Kidney epithelial cell (primary cell): ENCODE measurements around the gene HJV. TPM values are rescaled to one million over a fixed set of nuclear protein-coding genes. Genes with fewer than 3 reads are reported as not detected.

Experiments used
- DNase-seq: peaks from one replicate; pipeline ENCODE4 v3.0.0-alpha.2; 2010; ENCODE audit warnings: low read depth
- H3K27me3 ChIP-seq: 2 replicates; pipeline ENCODE4 v1.6.0; 2011; ENCODE audit warnings: low read length; ENCODE audit not compliant: control insufficient read depth, insufficient read depth
- H3K36me3 ChIP-seq: 2 replicates; pipeline ENCODE4 v1.5.1; 2011; ENCODE audit warnings: low read length; ENCODE audit not compliant: control insufficient read depth, insufficient read depth
- H3K4me3 ChIP-seq: 2 replicates; pipeline ENCODE4 v1.5.1; 2011; ENCODE audit warnings: low read depth, mild to moderate bottlenecking, control low read depth, low read length
- total RNA-seq: library from RNA; depleted of rRNA; stranded (reverse); fragments of >200 nt; gene quantifications from 2 replicates; pipeline ENCODE4 v1.2.3, GENCODE V29; 2015
- TF ChIP-seq, protein P1 (sequence below): IDR thresholded peaks from 2 replicates; pipeline ENCODE4 v1.5.1; 2011; ENCODE audit warnings: mild to moderate bottlenecking, moderate library complexity, low read length, control low read depth, inconsistent platforms; ENCODE audit not compliant: insufficient read depth, poor library complexity, severe bottlenecking

Gene HJV
- total RNA-seq, 1 donor from 2014 or later: not detected

DNA sequence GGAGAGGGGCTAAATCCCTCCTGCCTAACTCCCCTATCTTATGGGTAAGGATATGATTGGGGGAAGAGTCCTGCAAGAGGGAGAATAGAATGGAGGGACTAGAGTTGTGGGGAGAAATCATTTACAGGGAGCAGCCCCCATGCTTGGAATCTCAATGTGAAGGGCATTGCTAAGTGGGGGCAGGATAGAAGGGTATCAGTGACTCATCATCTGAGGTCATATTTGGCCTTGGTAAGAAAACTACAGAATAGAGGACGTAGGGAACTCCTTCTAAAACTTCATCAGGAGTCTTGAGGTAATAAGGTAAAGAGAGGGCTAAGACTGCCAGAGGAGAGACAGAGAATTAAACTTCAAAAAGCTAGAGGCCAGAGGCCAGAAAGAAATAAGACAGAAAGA lies 487 bp downstream of the HJV start:
- no peak overlapping the region for H3K4me3 ChIP-seq
- DNase-seq: no peak
- H3K27me3 ChIP-seq: peaks cover 33% of the 10 kb centered on the region
- TF ChIP-seq, protein P1, sequence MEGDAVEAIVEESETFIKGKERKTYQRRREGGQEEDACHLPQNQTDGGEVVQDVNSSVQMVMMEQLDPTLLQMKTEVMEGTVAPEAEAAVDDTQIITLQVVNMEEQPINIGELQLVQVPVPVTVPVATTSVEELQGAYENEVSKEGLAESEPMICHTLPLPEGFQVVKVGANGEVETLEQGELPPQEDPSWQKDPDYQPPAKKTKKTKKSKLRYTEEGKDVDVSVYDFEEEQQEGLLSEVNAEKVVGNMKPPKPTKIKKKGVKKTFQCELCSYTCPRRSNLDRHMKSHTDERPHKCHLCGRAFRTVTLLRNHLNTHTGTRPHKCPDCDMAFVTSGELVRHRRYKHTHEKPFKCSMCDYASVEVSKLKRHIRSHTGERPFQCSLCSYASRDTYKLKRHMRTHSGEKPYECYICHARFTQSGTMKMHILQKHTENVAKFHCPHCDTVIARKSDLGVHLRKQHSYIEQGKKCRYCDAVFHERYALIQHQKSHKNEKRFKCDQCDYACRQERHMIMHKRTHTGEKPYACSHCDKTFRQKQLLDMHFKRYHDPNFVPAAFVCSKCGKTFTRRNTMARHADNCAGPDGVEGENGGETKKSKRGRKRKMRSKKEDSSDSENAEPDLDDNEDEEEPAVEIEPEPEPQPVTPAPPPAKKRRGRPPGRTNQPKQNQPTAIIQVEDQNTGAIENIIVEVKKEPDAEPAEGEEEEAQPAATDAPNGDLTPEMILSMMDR: no peak
- H3K36me3 ChIP-seq: no peaks in the 10 kb centered on the region

DNA sequence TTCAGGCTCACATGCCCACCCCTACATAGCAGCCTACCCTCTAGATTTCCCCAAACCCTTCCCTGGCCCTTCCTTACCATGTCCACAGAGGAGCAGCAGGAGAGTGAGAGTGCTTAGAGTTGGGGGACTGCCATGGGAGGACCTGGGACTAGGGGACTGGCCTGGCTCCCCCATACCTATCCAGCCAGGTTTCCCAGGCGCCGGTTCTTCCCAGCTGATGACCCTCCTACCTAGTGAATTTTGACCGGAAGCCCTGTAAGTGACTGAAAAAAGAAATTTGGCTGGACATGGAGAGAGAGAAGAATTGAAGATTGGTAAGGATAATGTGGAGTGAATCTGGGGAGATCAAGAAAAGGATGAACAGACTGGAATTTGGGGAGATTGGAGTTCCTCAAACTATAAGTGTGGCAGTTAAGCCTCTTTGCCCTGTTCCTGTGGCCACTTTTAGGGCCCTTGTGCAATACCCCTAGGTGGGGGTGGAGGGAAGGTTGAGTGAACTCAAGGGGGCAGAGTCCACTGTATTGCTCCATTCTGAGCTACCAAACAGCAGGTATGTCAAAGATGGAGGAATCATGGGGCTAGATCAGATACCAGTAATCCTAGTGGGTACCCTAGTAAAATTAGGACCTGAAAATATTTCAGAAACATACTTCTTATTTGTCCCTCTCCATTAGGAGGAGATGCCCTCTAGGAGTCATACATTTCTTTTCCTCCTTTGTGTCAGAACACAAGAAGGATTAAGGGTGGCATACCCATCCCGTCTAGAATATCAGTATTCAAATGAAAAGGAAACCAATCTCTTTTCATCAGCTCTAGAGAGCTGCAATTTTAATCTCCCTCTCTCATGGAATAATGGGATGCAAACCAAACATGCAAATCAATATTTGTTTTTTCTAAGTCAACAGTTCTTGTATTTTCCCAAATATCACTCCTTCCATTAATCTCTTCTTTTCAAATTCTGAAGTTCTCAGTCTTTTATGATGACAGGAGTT lies 1.2 kb downstream of the HJV start:
- Histone ChIP-seq H3K27me3 (peaks cover 33% of the 10 kb centered on the region), H3K4me3 (no peak overlapping the region), H3K36me3 (no peaks in the 10 kb centered on the region)
- TF ChIP-seq, protein P1: no peak
- DNase-seq: no peak

DNA sequence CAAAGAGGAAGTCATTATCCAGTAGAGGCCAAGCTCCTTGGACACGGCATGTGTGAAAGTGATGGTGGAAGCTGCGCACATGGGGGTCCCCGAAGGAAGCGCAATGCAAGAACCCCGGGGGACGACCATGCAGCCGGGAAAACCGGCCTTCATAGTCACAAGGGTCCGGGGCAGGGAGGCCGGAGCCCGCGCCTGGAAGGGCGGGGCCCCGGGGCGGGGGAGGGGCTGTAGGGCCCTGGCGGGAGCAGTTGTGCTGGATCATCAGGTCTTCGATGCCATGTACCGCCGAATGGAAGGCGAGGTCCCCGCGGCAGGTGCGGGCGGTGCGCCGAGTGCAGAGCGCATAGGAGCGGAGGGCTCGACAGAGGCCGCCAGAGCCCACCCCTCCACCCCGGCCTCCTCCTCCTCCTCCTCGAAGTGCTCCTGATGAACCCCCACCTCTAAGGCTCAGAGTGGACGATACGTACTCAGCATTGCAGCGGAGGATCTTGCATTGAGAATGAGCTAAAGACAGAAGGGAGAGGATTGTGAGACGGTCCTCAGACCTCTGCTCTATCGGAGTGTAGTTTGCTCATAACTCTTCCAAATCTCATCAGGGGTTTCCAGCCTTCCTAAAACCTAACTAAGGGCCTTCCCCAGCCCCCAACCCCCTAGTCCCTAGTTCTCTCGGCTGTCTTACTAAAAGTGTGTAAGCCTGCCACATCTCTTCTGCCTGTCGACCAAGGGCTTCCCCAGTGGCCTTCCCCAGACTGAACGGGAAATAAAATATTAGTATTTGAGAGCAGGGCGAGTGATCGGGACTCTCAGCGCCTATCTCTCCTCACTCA lies 2.1 kb downstream of the HJV start:
- Histone ChIP-seq H3K36me3 (no peaks in the 10 kb centered on the region), H3K27me3 (peaks cover 33% of the 10 kb centered on the region), H3K4me3 (no peak overlapping the region)
- TF ChIP-seq, protein P1: no peak
- DNase-seq: no peak

DNA sequence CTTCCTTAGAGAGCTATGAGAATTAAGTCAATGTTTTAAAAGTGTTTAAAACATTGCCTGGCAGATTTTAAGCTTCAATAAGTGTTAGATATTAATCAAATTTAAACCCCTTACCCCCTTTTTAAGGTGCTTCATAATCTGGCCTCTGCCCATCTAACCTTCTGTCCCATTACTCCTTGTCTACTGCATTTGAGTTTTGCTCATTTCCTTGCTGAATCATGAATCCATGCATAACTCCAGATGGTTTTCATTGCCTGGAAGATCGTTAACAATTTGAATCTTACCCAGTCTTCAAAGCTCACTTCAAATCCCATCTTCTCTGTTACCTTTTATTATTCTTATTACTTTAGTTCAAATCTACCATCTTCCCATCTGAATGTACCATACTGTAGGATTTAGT lies 4.6 kb downstream of the HJV start:
- peaks cover 30% of the 10 kb centered on the region for H3K27me3 ChIP-seq
- no peaks in the 10 kb centered on the region for H3K36me3 ChIP-seq
- DNase-seq: no peak
- TF ChIP-seq, protein P1: no peak
- no peak overlapping the region for H3K4me3 ChIP-seq

DNA sequence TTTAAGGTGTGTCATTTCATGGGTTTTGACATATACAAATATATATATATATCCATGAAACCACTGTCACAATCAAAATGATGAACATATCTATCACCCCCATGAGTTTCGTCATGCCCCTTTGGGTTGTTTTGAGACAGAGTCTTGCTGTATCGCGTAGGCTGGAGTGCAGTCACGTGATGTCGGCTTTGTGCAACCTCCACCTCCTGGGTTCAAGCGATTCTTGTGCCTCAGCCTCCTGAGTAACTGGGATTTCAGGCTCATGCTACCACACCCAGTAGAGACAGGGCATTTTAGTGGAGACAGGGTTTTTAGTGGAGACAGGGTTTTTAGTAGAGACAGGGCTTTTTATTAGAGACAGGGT lies 8.0 kb downstream of the HJV start:
- TF ChIP-seq, protein P1: no peak
- H3K4me3 ChIP-seq: no peak overlapping the region
- H3K36me3 ChIP-seq: no peaks in the 10 kb centered on the region
- peaks cover 9% of the 10 kb centered on the region for H3K27me3 ChIP-seq
- no peak for DNase-seq
